HepG2 (cell line): ENCODE results near the gene MED13L. TPM values are rescaled to one million over a fixed set of nuclear protein-coding genes. Genes with fewer than 3 reads are reported as not detected.

Experiments used
- ATAC-seq: fragments of 200-7000 bp; cut with Tn5 transposase; 3 replicates; pipeline ENCODE4 v1.9.1; 2020; ENCODE audit warnings: mild to moderate bottlenecking, moderate library complexity
- BruUV-seq: library from RNA; stranded (reverse); fragments of 400-500 nt; replicated peaks from 2 replicates; lab custom pipeline; 2021; lab: Mats Ljungman, UMichigan
- CTCF ChIA-PET: fragments of 300-600 bp; formaldehyde crosslinking; extraction: SDS; loops from one replicate; lab custom pipeline; 2021; ENCODE audit warnings: low total read pairs, inconsistent platforms, low intra/inter-chr PET ratio; lab: Yijun Ruan, JAX
- POLR2A ChIA-PET: fragments of 350-600 bp; sonication (Branson Sonifier 250); formaldehyde crosslinking; loops from one replicate; lab custom pipeline; 2020; ENCODE audit warnings: antibody characterized with exemption, inconsistent platforms; lab: Yijun Ruan, JAX
- DNase-seq: peaks from one replicate; pipeline ENCODE4 v3.0.0-alpha.2; 2015; ENCODE audit warnings: low spot score
- FAIRE-seq: peaks from 3 replicates; lab custom pipeline; 2011; peaks lifted over from hg19 to GRCh38; lab: Jason Lieb, UNC
- H2AFZ ChIP-seq: one replicate; pipeline ENCODE4 v1.6.1; 2011; ENCODE audit warnings: low read length, inconsistent platforms
- H3K27ac ChIP-seq: fragments of 300-600 bp; 3 replicates; pipeline ENCODE4 v1.8.0; 2011; ENCODE audit warnings: mixed run types, mild to moderate bottlenecking, mixed read lengths, low read length, inconsistent platforms; ENCODE audit not compliant: insufficient read depth; ENCODE audit errors: extremely low read length
- H3K27me3 ChIP-seq, 2 experiments: fragments of 200-600 bp in 1 of 2; 2 replicates in 1 of 2; 3 replicates in 1 of 2; pipeline versions ENCODE4 v1.6.0 to v1.8.0; 2011; ENCODE audit warnings: low read length in 2 of 2, mild to moderate bottlenecking in 2 of 2, moderate library complexity in 2 of 2, inconsistent platforms in 1 of 2; ENCODE audit not compliant: insufficient read depth in 2 of 2, control insufficient read depth in 1 of 2
- H3K36me3 ChIP-seq, 2 experiments: fragments of 200-600 bp in 1 of 2; replicated peaks in 1 of 2; 2 replicates in 1 of 2; 3 replicates in 1 of 2; pipeline versions ENCODE4 v1.5.1 to v1.8.0; 2011; ENCODE audit warnings: low read length in 2 of 2, inconsistent platforms in 1 of 2; ENCODE audit not compliant: insufficient read depth in 2 of 2, control insufficient read depth in 1 of 2
- H3K4me1 ChIP-seq: 2 replicates; pipeline ENCODE4 v1.5.1; 2012; ENCODE audit warnings: low read length, inconsistent platforms; ENCODE audit not compliant: insufficient read depth
- H3K4me2 ChIP-seq: 2 replicates; pipeline ENCODE4 v1.6.0; 2011; ENCODE audit warnings: low read depth, low read length, inconsistent platforms
- H3K4me3 ChIP-seq, 3 experiments: fragments of 200-600 bp in 1 of 3; sonication (generic), shearing (Covaris generic) in 1 of 3; replicated peaks in 1 of 3; 2 replicates each; pipeline ENCODE4 v1.5.1; 2011 to 2016; ENCODE audit warnings: low read length in 3 of 3, inconsistent platforms in 2 of 3, low read depth in 2 of 3, mild to moderate bottlenecking in 2 of 3, control low read depth in 1 of 3, mixed read lengths in 1 of 3; ENCODE audit not compliant: insufficient read depth in 1 of 3
- H3K79me2 ChIP-seq: one replicate; pipeline ENCODE4 v1.6.1; 2011; ENCODE audit warnings: low read length, inconsistent platforms; ENCODE audit not compliant: insufficient read depth
- H3K9ac ChIP-seq: 2 replicates; pipeline ENCODE4 v1.6.0; 2011; ENCODE audit warnings: mild to moderate bottlenecking, low read depth, low read length, inconsistent platforms; ENCODE audit not compliant: insufficient read depth
- H3K9me3 ChIP-seq: 2 replicates; pipeline ENCODE4 v1.5.1; 2012; ENCODE audit warnings: mild to moderate bottlenecking, low read length
- H4K20me1 ChIP-seq: 2 replicates; pipeline ENCODE4 v1.6.0; 2011; ENCODE audit warnings: inconsistent platforms, mild to moderate bottlenecking, low read length, moderate library complexity; ENCODE audit not compliant: insufficient read depth
- CBX2 ChIP-seq, 2 experiments: fragments of 200-600 bp in 1 of 2; sonication (generic); formaldehyde crosslinking in 1 of 2; IDR thresholded peaks; 2 replicates each; pipeline versions ENCODE4 v1.7.0 to v1.8.1; 2018 to 2022; ENCODE audit warnings: low read depth in 2 of 2, low read length in 1 of 2, mild to moderate bottlenecking in 1 of 2, missing genetic modification reagents in 1 of 2
- CC2D1A ChIP-seq: sonication (generic); formaldehyde crosslinking; IDR thresholded peaks from 2 replicates; pipeline ENCODE4 v1.8.1; 2023; ENCODE audit warnings: mild to moderate bottlenecking, missing genetic modification reagents
- EED ChIP-seq: sonication (generic); formaldehyde crosslinking; IDR thresholded peaks from 2 replicates; pipeline ENCODE4 v1.5.0; 2020; ENCODE audit warnings: mild to moderate bottlenecking, missing genetic modification reagents
- FOSL2 ChIP-seq: sonication (generic); formaldehyde crosslinking; IDR thresholded peaks from 2 replicates; pipeline ENCODE4 v1.4.0; 2020; ENCODE audit warnings: missing genetic modification reagents
- HOMEZ ChIP-seq: IDR thresholded peaks from 2 replicates; pipeline ENCODE4 v1.6.1; 2016; ENCODE audit warnings: low read depth
- MYPOP ChIP-seq: sonication (generic); formaldehyde crosslinking; IDR thresholded peaks from 2 replicates; pipeline ENCODE4 v1.8.1; 2023; ENCODE audit warnings: mild to moderate bottlenecking, moderate library complexity, missing genetic modification reagents
- NKX3-1 ChIP-seq: sonication (generic); formaldehyde crosslinking; IDR thresholded peaks from 2 replicates; pipeline ENCODE4 v1.5.0; 2020; ENCODE audit warnings: missing genetic modification reagents
- POLR2A ChIP-seq, 2 experiments: IDR thresholded peaks; 2 replicates each; pipeline ENCODE4 v1.6.1; 2011; ENCODE audit warnings: low read depth in 2 of 2, low read length in 2 of 2, mild to moderate bottlenecking in 1 of 2, moderate library complexity in 1 of 2; ENCODE audit not compliant: insufficient read depth in 1 of 2
- ZBTB3 ChIP-seq: sonication (generic); formaldehyde crosslinking; IDR thresholded peaks from 2 replicates; pipeline ENCODE4 v1.4.0; 2020; ENCODE audit warnings: low read depth, mild to moderate bottlenecking, moderate library complexity, missing genetic modification reagents, borderline replicate concordance
- ZBTB4 ChIP-seq: sonication (generic); formaldehyde crosslinking; IDR thresholded peaks from 2 replicates; pipeline ENCODE4 v1.4.0; 2020; ENCODE audit warnings: missing genetic modification reagents, mild to moderate bottlenecking, borderline replicate concordance
- ZNF589 ChIP-seq: sonication (generic); formaldehyde crosslinking; conservative IDR thresholded peaks from 2 replicates; pipeline ENCODE4 v1.8.0; 2022; ENCODE audit warnings: mild to moderate bottlenecking, moderate library complexity, missing genetic modification reagents
- WGBS: methylation state at CpG from one replicate; pipeline ENCODE4 v1.1.6; 2017; ENCODE audit warnings: low lambda C conversion rate; 5-methylcytosine and 5-hydroxymethylcytosine counted together
- in situ Hi-C: cut with HindIII; loops from 2 replicates; pipeline ENCODE4 v1.10.0; 2017; ENCODE audit warnings: low pct_unique_long_range_greater_than_20kb; ENCODE audit not compliant: extremely low pct_ligation_motif_present
- intact Hi-C: fragments of 100-400 bp; cut with micrococcal nuclease; formaldehyde crosslinking; loops from one replicate; pipeline ENCODE4 v1.10.0; 2022; ENCODE audit not compliant: unreplicated experiment
- polyA plus RNA-seq, 8 experiments: library from polyadenylated mRNA; depleted of rRNA in 3 of 8; stranded (reverse) in 7 of 8; unstranded in 1 of 8; fragments of >200 nt; fragmentation: Illumina TruSeq in 4 of 8; extraction: Trizol in 4 of 8; gene quantifications; 2 replicates each; pipeline versions ENCODE4 v1.2.1 to v1.2.3, GENCODE V29; 2011 to 2016; ENCODE audit warnings: low read depth in 4 of 8, missing spikeins in 1 of 8, mixed read lengths in 1 of 8; ENCODE audit not compliant: insufficient read depth in 1 of 8
- total RNA-seq, 5 experiments: library from RNA; depleted of rRNA; stranded (reverse); fragments of >200 nt; fragmentation: Illumina TruSeq; extraction: Trizol; gene quantifications; 2 replicates each; pipeline ENCODE4 v1.2.3, GENCODE V29; 2016; ENCODE audit warnings: low read depth in 1 of 5

MED13L gene
- total and polyA plus RNA-seq, 2 of the 13 experiments (the other 11 are each of a cell fraction or from before 2014, with no cell fraction given) = 24.8 to 38.9 TPM

- TF ChIP-seq ZBTB3 (CRISPR knock-in tag) (no peak), POLR2A (IDR thresholded peaks at IDR 0.05; ENCODE audit: insufficient read depth in 1 of 2, low read depth in 2 of 2, low read length in 2 of 2) (no peak), NKX3-1 (CRISPR knock-in tag) (no peak), ZBTB4 (CRISPR knock-in tag) (no peak), HOMEZ (CRISPR knock-in tag) (no peak), FOSL2 (CRISPR knock-in tag) (no peak), EED (CRISPR knock-in tag) (no peak), ZNF589 (CRISPR knock-in tag) (no peak)
- TF ChIP-seq, all 625 proteins: peak for 0
Measured at GRCh38 chr12:116321913-116322312, 44.4 kb upstream of the MED13L start (continued).

GRCh38 chr12:116320791-116321217, 43.3 kb upstream of the MED13L start:
- no peak overlapping the region for H3K27ac ChIP-seq
- POLR2A ChIA-PET = no interaction called here
- in situ Hi-C loops = no loop called here
- no peak for ATAC-seq
- 0 out of 2 replicates have a peak, but pooled peaks cover 5% of the 10 kb centered on the region for H3K4me1 ChIP-seq
- no peak for DNase-seq
- H3K79me2 ChIP-seq = no peaks in the 10 kb centered on the region
- H3K36me3 ChIP-seq = no peaks in the 10 kb centered on the region
- H4K20me1 ChIP-seq = no peaks in the 10 kb centered on the region
- no peaks in the 10 kb centered on the region; a peak in 1 of 5 replicates for H3K27me3 ChIP-seq
- 0% methylated on average over 1 of the region's 2 CpGs for WGBS
- intact Hi-C loops = no loop called here
- no peaks in the 10 kb centered on the region for H3K9me3 ChIP-seq
- CTCF ChIA-PET = no interaction called here
- no peak for FAIRE-seq
- H2AFZ ChIP-seq = no peak overlapping the region
- TF ChIP-seq MYPOP (no peak), CBX2 (IDR thresholded peaks at IDR 0.05; ENCODE audit: low read depth, low read length) (no peak), CBX2 (CRISPR knock-in tag; IDR thresholded peaks at IDR 0.05; ENCODE audit: low read depth) (no peak), CC2D1A (CRISPR knock-in tag) (no peak)
- no peak overlapping the region for H3K4me2 ChIP-seq
- no TSS peak for BruUV-seq
- no peak overlapping the region for H3K9ac ChIP-seq
- no peak overlapping the region for H3K4me3 ChIP-seq
